NCI-H774 (cell line): ENCODE results near the gene TNFSF12.
"Not testable (repeated sequence)": the region's sequence is repeated elsewhere in the genome, so short reads cannot be mapped to it uniquely, and the experiment has no call there.

Source experiments
- DNase-seq: peaks from one replicate; lab custom pipeline; 2025; lab: John Stamatoyannopoulos, UW

Gene TNFSF12

GRCh38 chr17:7587420-7588151 lies 38.7 kb downstream of the TNFSF12 start:
- DNase-seq = no peak

DNA sequence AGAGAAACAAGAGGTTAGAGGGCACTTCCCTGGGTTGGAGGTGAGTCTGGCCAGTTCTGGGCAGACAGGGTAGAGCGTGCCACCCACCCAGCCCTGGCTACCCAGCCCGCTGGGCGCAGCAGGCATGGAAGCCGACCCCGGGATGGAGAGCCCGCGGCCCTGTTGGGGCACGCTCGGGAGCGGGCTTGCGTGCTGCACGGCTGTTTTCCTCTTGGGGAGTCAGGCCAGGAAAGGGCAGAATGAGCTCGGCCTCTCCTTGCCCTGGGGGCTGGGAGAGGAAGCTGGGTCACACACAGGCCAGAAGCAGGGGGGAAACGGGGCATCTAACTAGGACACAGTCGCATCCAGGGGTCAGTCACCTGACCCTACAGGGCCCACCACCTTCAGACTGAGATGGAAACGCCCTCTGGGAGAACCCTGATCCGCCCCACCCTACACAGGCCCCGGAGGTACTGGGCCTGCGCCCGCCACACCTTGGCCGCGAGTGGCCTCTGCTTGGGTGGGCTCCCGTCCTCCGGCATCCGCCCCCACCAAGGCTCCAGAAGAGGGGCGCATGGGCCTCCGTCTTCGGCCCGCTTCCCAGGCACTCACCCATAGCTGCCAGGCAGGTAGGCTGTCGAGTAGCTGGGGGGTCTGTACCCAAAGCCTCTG lies 39.8 kb downstream of the TNFSF12 start:
- no peak for DNase-seq

DNA sequence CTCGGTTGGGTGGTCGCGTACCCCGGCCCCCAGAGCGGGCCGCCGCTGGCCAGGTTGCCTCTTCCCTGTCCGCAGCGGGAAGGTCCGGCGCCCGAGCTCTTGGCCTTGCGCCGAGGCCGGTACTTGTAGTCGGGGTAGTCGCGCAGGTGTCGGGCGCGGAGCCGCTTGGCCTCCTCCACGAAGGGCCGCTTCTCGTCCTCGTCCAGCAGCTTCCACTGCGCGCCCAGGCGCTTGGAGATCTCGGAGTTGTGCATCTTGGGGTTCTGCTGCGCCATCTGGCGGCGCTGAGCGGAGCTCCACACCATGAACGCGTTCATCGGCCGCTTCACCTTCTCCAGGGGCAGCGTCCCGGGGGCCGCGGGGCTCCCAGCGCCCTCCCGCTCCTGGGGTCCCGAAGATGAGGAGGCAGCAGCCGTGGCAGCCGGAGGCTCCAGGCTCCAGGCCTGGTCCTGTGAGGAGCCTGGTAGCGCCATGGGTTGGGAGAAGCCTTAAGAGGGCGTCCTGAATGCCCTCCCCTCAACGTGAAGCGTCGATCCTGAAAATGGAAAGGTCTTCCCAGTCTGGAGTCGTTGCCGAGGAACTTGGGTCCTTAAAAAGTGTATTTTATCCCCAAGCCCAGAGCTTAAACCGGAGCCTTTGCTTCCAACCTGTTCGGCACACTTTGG lies 40.5 kb downstream of the TNFSF12 start:
- no peak for DNase-seq

- no peak for DNase-seq
Measured at GRCh38 chr17:7589891-7590691, 41.2 kb downstream of the TNFSF12 start, which contains the start of gene SOX15. SOX15 (minus strand) TSS chr17:7590094; CDS start chr17:7589676, 418 bp downstream.

DNA sequence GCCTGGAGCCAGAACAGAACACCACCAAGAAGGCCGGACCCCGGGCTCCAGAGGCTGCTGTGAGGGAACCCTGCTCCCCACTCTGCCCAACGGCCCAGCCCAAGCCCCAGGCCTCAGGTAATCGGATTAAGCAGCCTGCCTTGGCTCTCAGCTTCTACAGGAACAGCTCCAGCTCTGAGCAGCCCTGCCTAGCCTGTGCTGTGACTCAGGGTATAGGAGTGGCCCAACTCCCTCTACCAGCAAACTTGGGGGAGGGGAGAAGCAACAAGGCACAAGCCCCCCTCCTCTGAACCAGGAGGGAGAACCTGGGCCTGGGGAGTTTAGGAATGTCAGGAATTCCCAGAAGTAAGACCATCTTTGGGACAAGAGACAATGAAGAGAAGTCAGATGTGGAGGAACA lies 41.9 kb downstream of the TNFSF12 start:
- no peak for DNase-seq

DNA sequence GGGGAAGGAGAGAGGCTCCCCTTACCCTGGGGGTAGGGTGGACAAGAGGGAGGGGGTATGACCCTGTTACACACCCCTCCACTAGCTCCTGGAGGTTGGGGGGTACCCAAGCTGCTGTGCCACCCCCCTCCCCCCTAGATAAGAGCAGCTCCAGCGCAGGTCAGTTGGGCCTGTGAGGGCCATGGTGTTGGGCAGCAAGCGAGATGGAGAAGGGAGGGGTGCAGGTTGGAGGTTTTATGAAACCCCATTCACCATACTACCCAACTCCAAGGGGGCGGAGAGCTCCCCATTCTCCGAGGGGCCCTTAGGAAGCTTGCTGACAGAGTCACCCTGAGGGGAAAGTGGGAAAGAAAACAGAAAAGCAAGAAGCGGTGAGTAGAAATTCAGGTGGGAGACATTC lies 42.7 kb downstream of the TNFSF12 start:
- no peak for DNase-seq

DNA sequence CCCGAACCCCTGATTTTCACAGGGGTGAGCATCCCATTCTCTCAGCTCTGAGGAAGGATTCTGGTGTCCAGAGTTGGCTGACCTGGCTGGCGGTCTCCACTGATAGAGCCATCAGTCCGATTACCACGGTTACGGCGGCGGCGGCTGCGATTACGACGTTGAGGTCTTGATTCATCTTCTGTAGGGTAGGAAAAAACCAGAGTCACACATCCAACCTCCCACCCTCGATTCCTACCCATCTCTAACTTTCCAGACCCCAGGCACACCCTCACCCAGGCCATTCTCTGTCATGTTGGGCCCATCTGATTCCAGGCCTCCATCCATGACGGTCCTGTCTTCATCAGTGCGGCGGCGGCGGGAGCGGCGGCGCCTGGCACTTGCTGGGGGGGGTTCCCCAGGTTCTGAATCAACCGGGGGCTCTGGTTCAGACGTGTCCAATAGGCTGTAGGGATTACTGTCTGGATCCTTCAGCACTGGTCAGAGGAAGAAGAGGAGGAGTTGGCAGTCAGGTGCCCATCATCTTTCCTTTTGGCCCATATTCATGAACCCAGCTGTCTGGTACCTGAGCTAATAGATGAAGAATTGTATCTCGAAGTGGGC lies 43.7 kb downstream of the TNFSF12 start:
- DNase-seq = no peak

DNA sequence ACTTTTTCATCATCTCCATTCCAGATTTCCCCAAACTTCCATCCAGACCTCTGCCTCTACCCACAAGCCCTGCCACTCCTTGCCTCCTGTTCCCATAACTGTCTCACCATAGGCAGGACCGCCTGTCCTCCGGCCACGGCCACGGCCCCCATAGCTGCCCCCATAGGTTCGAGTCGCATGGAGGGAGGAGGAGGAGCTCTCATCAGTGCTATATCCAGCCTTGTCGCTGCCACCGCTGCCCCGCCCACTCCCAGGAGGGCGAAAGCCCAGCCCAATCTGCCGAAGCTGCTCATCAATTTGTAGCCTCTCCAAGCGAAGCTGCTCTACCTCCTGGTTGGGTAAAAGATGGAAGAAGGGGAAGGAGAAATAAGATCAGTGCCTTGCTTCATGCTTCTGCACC lies 44.4 kb downstream of the TNFSF12 start:
- DNase-seq = no peak

DNA sequence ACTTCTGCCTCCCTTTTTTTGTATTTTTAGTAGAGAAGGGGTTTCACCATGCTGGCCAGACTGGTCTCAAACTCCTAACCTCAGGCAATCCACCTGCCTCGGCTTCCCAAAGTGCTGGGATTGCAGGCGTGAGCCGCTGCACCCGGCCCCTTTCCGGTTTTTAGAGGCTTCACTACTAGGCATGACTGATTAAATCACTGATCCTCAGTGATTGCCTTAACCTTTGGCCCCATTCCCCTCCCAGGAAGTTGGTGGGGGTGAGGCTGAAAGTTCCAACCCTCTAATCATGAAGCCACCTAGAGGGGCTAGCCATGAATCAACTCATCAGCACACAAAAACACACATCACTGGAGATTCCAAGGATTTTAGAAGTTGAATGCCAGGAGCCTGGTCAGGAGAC lies 48.7 kb downstream of the TNFSF12 start:
- not testable (repeated sequence) for DNase-seq

DNA sequence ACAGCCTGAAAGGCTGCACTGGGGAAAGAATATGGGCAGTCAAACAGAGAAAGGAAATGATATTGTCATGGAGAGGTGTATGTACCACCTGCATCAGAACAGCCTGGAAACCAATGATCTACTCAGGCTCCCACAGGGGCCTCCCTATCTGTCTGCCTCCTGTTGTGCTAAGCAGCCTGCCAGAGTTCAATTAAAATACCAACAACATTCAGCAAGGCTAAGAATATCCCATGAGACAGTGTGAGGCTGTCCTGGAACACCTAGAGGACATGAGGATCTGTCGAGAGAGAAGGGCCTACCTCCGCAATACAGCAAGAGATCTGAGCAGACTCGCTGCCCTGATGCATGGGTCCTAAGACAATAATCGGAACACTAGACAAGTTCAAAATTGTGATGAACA lies 57.4 kb downstream of the TNFSF12 start:
- no peak for DNase-seq
